Spleen (tissue), 11 donors: ENCODE measurements around the gene SLC2A4. TPM values are rescaled to one million over a fixed set of nuclear protein-coding genes. Genes with fewer than 3 reads are reported as not detected.

ENCODE experiments used
- DNase-seq: peaks from one replicate; pipeline ENCODE4 v3.0.0-alpha.2; 2020
- H3K27ac ChIP-seq, 8 donors: fragments of 200-600 bp; sonication (generic) in 7 of 8; 1 replicate in 4 of 8; 2 replicates in 4 of 8; pipeline versions ENCODE4 v1.5.0 to v1.8.0; 2016 to 2021; ENCODE audit warnings: inconsistent platforms in 4 of 8, mild to moderate bottlenecking in 4 of 8, moderate library complexity in 1 of 8
- H3K27me3 ChIP-seq, 7 donors: fragments of 200-600 bp; sonication (generic) in 6 of 7; replicated peaks in 1 of 7; 1 replicate in 4 of 7; 2 replicates in 3 of 7; pipeline versions ENCODE4 v1.5.0 to v1.8.0; 2016 to 2021; ENCODE audit warnings: inconsistent platforms in 3 of 7, mild to moderate bottlenecking in 1 of 7
- H3K36me3 ChIP-seq, 6 donors: fragments of 200-600 bp; sonication (generic) in 5 of 6; 1 replicate in 4 of 6; 2 replicates in 2 of 6; pipeline versions ENCODE4 v1.5.0 to v1.8.0; 2016 to 2021; ENCODE audit warnings: inconsistent platforms in 2 of 6
- H3K4me1 ChIP-seq, 6 donors: fragments of 200-600 bp; sonication (generic) in 5 of 6; 1 replicate in 3 of 6; 2 replicates in 3 of 6; pipeline versions ENCODE4 v1.5.0 to v1.8.0; 2016 to 2021; ENCODE audit warnings: inconsistent platforms in 3 of 6
- H3K4me3 ChIP-seq, 8 donors: fragments of 200-600 bp; sonication (generic) in 7 of 8; 1 replicate in 4 of 8; 2 replicates in 4 of 8; pipeline versions ENCODE4 v1.5.0 to v1.8.0; 2016 to 2021; ENCODE audit warnings: inconsistent platforms in 4 of 8, mild to moderate bottlenecking in 4 of 8, moderate library complexity in 2 of 8
- H3K9me3 ChIP-seq, 8 donors: fragments of 200-600 bp; sonication (generic) in 7 of 8; 1 replicate in 4 of 8; 2 replicates in 4 of 8; pipeline versions ENCODE4 v1.5.0 to v1.8.0; 2016 to 2021; ENCODE audit warnings: inconsistent platforms in 4 of 8
- POLR2A ChIP-seq, 3 donors: fragments of 450-650 bp; IDR thresholded peaks; one replicate each; pipeline ENCODE4 v1.5.1; 2017; ENCODE audit warnings: antibody characterized with exemption in 3 of 3, mild to moderate bottlenecking in 1 of 3
- POLR2AphosphoS5 ChIP-seq, 3 donors: sonication (generic); formaldehyde crosslinking; IDR thresholded peaks; one replicate each; pipeline ENCODE4 v1.5.1; 2017; ENCODE audit warnings: antibody characterized with exemption in 3 of 3
- WGBS, 5 donors: extraction: QIAGEN DNeasy Blood & Tissue Kit in 3 of 5; methylation state at CpG; one replicate each; pipeline versions ENCODE4 v1.1.5 to v1.1.7; 2013 to 2018; 5-methylcytosine and 5-hydroxymethylcytosine counted together
- intact Hi-C: fragments of 100-400 bp; cut with DNase I; formaldehyde crosslinking; loops from one replicate; pipeline ENCODE4 v1.15.0; 2023; ENCODE audit warnings: low total_unique reads
- polyA plus RNA-seq, 3 donors: library from polyadenylated mRNA; stranded (reverse); fragments of 200-250 nt; gene quantifications; one replicate each; pipeline ENCODE4 v1.2.1, GENCODE V29; 2013
- total RNA-seq, 7 donors: library from RNA; depleted of rRNA in 3 of 7; stranded (reverse); fragments of >200 nt in 3 of 7; fragmentation: NEBNext Ultra II Directional in 4 of 7; extraction: Animal tissue kit (Norgen Biotek cat#: 25700) in 4 of 7; gene quantifications; one replicate each; pipeline versions ENCODE4 v1.1.0 to v1.2.1, GENCODE V29; 2016 to 2021
- TF ChIP-seq, protein P1 (sequence below), 11 experiments: fragments of 200-600 bp in 7 of 11; fragments of 450-650 bp in 4 of 11; sonication (generic) in 4 of 11; IDR thresholded peaks in 8 of 11; conservative IDR thresholded peaks in 3 of 11; 1 replicate in 7 of 11; 2 replicates in 4 of 11; pipeline versions ENCODE4 v1.4.0 to v1.8.0; 2016 to 2021; ENCODE audit warnings: antibody characterized with exemption in 11 of 11, inconsistent platforms in 4 of 11, mild to moderate bottlenecking in 1 of 11
- donor health status: healthy with polysubstance abuse.
- donor health status: DM: no; HTN: no; CAD: no; lungs with moderate emphysema.
- donor health status: DM: no; HTN: no; CAD: no.
- donor health status: Bipolar disorder and iron deficiency.
- donor health status: healthy.
- donor health status: DM: no; HTN: no; CAD: no.
- donor health status: DM: yes; HTN: yes; CAD: no.

SLC2A4 gene
- total and polyA plus RNA-seq, 10 donors, result 0.07 to 1.6 (median 0.49) TPM

DNA sequence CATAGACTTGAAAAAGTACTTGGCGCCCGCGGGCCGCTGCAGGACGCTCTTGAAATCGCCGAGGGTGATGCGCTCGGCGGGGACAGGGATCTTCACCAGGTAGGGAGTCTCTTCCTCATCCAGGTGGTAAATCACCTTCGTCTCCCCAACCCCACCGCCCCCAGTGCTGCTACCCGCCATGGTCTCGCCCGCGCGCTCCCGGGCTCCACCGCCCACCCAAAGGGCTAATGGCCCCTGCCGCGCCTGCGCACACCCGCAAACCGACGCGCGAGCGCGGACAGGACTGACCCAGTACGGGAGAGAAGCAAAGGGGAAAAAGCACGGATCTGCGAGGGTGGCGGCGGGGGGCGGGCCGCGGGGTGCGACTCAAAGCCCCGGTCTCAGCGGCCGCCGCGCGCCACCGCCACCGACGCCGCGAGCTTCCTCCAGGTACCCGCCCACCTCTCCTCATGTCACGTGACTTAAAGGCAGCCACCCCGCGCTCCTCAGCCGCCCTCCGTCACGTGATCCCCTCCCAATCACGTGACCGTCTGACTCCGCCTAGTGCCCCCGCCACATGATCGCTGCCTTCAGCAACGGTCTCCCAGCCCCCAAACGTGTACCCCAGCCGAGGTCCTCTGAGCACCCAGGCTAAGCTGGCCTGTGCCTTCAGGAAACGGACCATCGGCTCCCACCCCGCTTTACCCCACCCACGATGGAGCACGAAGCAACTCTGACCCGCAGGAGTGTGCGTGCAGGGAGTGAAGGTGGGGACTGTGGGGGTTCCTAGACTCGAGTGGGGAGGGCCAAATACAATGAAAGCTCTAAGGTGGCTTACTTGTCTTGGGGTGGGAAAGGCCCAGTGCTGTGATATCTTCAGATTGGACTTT, 47.2 kb upstream of the SLC2A4 start, which contains the start of gene DVL2:
Gene DVL2, minus strand, starts transcription at position 435 of the 869 bp plus-strand sequence. Its CDS starts 255 bp downstream, at position 180.
- Histone ChIP-seq H3K9me3 (no peaks in the 10 kb centered on the region), H3K4me3 (peak within 1 kb of the TSS; percentile 67 to 97 (median 82)), H3K36me3 (peaks cover 0 to 39% (median 29%) of the 10 kb centered on the region in 6 donors), H3K27me3 (no peaks in the 10 kb centered on the region), H3K4me1 (peaks cover 12 to 68% (median 57%) of the 10 kb centered on the region in 6 donors), H3K27ac (peak within 1 kb of the TSS; percentile 69 to 94 (median 88))
- TF ChIP-seq, protein P1, sequence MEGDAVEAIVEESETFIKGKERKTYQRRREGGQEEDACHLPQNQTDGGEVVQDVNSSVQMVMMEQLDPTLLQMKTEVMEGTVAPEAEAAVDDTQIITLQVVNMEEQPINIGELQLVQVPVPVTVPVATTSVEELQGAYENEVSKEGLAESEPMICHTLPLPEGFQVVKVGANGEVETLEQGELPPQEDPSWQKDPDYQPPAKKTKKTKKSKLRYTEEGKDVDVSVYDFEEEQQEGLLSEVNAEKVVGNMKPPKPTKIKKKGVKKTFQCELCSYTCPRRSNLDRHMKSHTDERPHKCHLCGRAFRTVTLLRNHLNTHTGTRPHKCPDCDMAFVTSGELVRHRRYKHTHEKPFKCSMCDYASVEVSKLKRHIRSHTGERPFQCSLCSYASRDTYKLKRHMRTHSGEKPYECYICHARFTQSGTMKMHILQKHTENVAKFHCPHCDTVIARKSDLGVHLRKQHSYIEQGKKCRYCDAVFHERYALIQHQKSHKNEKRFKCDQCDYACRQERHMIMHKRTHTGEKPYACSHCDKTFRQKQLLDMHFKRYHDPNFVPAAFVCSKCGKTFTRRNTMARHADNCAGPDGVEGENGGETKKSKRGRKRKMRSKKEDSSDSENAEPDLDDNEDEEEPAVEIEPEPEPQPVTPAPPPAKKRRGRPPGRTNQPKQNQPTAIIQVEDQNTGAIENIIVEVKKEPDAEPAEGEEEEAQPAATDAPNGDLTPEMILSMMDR (IDR thresholded peaks at IDR 0.05 in 8 of 11, conservative IDR thresholded peaks at IDR 0.05 in 3 of 11), result peak in 1 of 11 experiments; percentile 41
- TF ChIP-seq POLR2AphosphoS5 (IDR thresholded peaks at IDR 0.05), result peak; percentile 95 to 98 (median 97)
- peak; percentile 5 to 80 (median 50) for TF ChIP-seq POLR2A (IDR thresholded peaks at IDR 0.05)
- WGBS, 5 donors, result 0 to 1% (median 0%) methylated on average over 43 to 72 of the region's 72 CpGs
- intact Hi-C loops, result no loop called here
- DNase-seq, result peak; percentile 99

DNA sequence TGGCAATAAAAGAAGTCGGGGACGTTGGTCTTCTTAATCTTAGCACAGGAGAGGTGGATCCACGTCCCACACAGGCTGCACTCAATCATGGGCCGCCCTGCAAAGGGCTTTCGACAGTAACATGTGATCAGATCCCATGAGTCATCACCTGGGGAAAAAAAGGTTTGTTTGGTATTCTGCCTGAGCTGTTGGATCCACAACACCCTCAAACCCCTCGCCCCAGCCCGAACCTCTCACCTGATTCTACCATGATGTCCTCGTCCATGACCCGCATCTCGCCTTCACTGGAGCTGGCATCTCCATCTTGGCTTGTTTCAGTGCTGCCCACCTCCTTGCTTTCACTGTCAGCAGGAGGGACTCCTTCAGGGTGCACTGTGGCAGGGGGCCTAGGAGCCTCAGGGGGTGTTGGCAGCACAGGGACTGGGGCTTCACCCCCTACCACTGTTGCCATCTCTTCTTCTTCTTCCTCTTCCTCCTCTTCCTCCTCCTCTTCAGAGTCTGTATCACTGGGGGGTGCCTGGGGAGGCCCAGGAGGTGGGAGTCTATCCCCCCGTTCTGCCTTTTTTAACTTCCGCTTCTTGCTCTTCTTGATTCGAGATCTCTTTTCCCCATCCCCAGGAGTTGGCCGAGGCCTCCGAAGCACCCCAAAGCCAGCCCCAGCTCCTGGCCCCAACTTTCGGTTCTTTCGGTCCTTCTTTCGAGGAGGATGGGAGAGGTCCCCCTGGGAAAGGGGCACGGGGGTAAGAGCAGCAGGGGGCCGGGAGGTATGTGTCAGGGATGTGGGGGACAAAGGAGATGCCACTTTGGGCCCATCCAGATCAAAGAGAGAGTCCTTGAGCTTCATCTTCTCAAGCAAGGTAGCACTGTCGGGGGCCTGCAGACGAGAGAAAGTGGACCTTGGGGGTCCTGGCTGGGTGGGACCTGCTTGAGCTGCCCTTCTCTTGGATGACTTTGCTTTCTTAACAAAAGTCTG, 45.5 kb upstream of the SLC2A4 start:
- 82 to 92% (median 87%) methylated on average over 20 to 22 of the region's 22 CpGs for WGBS, 5 donors
- Histone ChIP-seq H3K27me3 (no peaks in the 10 kb centered on the region), H3K4me1 (peaks cover 25 to 80% (median 69%) of the 10 kb centered on the region in 6 donors), H3K36me3 (peaks cover 0 to 37% (median 27%) of the 10 kb centered on the region in 6 donors), H3K4me3 (no peak overlapping the region), H3K9me3 (no peaks in the 10 kb centered on the region), H3K27ac (peak overlapping the region in 4 of 8 donors; percentile 81 to 99 (median 94))
- intact Hi-C loops, result no loop called here
- peak; percentile 75 for DNase-seq
- TF ChIP-seq, protein P1 (IDR thresholded peaks at IDR 0.05 in 8 of 11, conservative IDR thresholded peaks at IDR 0.05 in 3 of 11), result no peak
- TF ChIP-seq POLR2A (IDR thresholded peaks at IDR 0.05), result no peak
- peak; percentile 23 to 44 (median 24) for TF ChIP-seq POLR2AphosphoS5 (IDR thresholded peaks at IDR 0.05)

DNA sequence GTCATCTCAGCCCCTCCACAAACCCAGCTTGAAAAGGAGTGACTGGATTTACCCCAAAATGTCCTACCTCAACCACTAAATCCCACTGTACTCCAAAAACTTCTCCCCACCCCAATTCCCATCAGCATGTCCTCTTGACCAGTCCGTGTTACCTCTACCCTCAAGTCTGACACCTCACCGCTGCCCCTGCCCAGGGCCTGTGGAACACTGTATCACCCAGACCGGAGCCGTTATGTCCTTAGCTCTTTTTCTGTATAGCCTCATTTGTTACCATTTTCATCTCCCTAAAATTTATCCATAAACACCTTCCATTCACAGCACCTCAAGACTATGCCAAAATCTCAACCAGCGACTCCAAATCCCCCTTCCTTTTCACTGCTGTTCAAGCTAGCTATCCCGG, 44.7 kb upstream of the SLC2A4 start:
- 87 to 96% (median 88%) methylated on average over 6 of the region's 6 CpGs for WGBS, 5 donors
- peak; percentile 78 for DNase-seq

More for the DNA sequence above, 44.7 kb upstream of the SLC2A4 start:
- Histone ChIP-seq H3K4me1 (peaks cover 31 to 80% (median 72%) of the 10 kb centered on the region in 6 donors), H3K27ac (peak overlapping the region in 7 of 8 donors; percentile 63 to 99 (median 96)), H3K9me3 (no peaks in the 10 kb centered on the region), H3K27me3 (no peaks in the 10 kb centered on the region), H3K4me3 (peak overlapping the region in 1 of 8 donors; percentile 99), H3K36me3 (peaks cover 0 to 42% (median 30%) of the 10 kb centered on the region in 6 donors)
- intact Hi-C loops, result no loop called here
- TF ChIP-seq POLR2AphosphoS5 (IDR thresholded peaks at IDR 0.05), result no peak
- TF ChIP-seq POLR2A (IDR thresholded peaks at IDR 0.05), result no peak
- TF ChIP-seq, protein P1 (IDR thresholded peaks at IDR 0.05 in 8 of 11, conservative IDR thresholded peaks at IDR 0.05 in 3 of 11), result no peak
